ENCODE results near the gene SEMA4D.

DNA sequence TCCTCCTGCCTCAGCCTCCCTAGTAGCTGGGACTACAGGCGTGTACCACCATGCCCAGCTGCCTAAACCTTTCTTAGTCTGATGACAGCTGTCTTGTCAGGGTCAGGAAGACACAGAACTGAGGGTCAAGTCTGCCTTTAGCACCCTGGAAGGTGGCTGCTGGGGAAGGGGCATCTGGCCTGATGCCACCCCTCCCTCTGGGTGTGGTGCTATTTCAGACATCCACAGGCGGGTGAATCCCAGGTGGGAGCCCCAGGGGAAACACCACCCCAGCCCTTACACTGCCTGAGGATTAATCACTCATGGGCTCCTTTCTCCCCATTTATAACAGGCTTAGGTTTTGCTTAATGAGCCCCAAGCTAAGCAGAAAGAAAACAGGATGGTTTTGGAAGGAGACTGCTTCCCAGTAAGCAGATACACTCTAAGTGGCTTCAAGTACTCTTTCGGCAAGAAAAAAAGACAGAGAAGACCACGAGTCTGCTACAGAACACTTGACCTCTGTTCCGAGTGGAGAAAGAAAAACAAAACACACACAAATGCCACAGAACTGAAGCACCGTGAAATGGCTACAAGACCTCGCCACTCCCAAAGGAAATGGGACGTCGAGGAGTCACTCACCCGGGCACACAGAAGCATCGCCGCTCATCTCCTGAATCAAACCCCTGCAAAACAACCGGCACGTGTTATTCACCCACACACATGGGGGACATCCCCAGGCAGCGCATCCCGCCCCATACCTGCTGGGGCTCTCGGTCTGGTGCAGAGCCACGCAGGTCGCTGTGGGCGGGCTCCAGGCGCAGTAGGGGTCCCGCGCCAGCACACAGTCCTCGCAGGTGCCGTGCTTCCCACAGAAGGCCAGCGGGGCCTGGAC, 117.2 kb downstream of the SEMA4D start:
- TF ChIP-seq CTCF (IDR thresholded peaks at IDR 0.05) = no peak
- TF ChIP-seq POLR2A (IDR thresholded peaks at IDR 0.05) = no peak
